ENCODE measurements around the gene WASF2.

GRCh38 chr1:27405074-27405473, 84.9 kb downstream of the WASF2 start:
- TF ChIP-seq EZH2 (IDR thresholded peaks at IDR 0.05; ENCODE audit: low read length, missing control alignments) = no peak
- no peak for TF ChIP-seq CTCF (conservative IDR thresholded peaks at IDR 0.05 in 1 of 2, IDR thresholded peaks at IDR 0.05 in 1 of 2; ENCODE audit: low read depth in 1 of 2, low read length in 2 of 2)
